Measurements from ENCODE around the gene BDNF. TPM values are rescaled to one million over a fixed set of nuclear protein-coding genes. Genes with fewer than 3 reads are reported as not detected.
"Not testable (repeated sequence)": the region's sequence is repeated elsewhere in the genome, so short reads cannot be mapped to it uniquely, and the experiment has no call there.

BDNF gene
- total RNA-seq, 2 donors from 2014 or later: not detected

DNA sequence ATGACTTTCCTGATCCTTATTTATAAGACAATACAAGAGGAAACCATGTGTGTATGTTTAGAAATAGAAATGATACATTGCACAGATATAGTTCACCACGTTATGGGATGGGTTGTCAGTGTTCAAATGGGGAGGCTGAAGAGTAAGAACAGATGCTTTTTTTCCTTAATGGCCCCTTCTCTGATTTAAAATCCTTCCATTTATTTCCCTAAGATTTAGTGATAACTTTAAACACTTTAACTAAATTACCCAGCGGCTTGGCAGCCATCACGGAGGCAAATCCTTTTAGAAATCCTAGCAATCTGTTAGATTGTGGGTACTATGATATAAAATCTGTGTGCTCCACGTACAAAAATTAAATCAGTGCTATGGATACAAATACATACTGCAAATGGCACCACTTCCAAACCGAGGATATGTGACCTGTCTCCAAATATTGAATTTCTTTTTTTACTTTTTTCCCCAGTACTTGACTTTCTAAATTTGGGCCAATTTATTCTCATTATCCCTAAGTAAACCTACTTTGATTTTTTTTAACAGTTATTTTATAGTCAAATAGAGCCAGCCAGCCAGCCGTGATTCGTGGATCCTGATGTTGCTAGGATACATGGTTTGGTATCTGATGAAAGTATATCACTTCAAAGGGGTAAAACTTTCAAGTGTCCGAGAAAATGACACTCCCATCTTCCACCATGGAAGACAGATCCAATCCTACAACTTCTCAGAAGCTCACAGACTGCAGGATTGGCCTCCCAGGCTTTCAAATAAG is 46.1 kb downstream of the BDNF start:
- DNase-seq (no peak), ATAC-seq (replicated peaks in 1 of 2) (no peak)
- no peak overlapping the region for H3K27ac Mint-ChIP-seq
- peaks cover 0 to 4% of the 10 kb centered on the region in 2 donors for H3K9me3 Mint-ChIP-seq
- no peak overlapping the region for H3K4me3 Mint-ChIP-seq
- peaks cover 0 to 5% of the 10 kb centered on the region in 2 donors for H3K36me3 Mint-ChIP-seq (ENCODE audit: insufficient read depth in 2 of 2)
- H3K4me1 Mint-ChIP-seq (ENCODE audit: low read depth): no peaks in the 10 kb centered on the region
- no peaks in the 10 kb centered on the region for H3K27me3 Mint-ChIP-seq (ENCODE audit: low read depth)

DNA sequence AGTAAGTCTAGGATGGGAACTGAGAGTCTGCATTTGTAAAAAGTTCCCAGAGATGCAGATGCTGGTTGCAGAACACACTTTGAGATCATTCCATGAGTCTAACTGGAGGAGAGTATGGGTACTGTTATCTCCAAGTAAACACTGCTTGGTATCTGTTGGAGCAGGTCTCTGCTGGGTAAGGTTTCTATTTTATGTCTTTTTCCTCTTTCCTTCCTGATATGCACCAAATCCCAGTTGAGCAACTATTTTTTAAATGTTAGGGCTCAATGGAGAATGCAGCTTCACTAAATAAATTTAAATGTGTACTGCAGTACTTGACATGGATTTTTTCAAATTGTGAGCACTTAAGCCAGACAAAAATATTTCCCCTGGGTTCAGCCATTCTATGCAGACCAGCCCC is 48.5 kb downstream of the BDNF start:
- no peak for ATAC-seq (replicated peaks in 1 of 2)
- Mint-ChIP-seq H3K4me3 (no peak overlapping the region), H3K9me3 (no peaks in the 10 kb centered on the region), H3K27me3 (ENCODE audit: low read depth) (no peaks in the 10 kb centered on the region), H3K36me3 (ENCODE audit: insufficient read depth in 2 of 2) (no peaks in the 10 kb centered on the region), H3K27ac (no peak overlapping the region), H3K4me1 (ENCODE audit: low read depth) (no peaks in the 10 kb centered on the region)
- no peak for DNase-seq

DNA sequence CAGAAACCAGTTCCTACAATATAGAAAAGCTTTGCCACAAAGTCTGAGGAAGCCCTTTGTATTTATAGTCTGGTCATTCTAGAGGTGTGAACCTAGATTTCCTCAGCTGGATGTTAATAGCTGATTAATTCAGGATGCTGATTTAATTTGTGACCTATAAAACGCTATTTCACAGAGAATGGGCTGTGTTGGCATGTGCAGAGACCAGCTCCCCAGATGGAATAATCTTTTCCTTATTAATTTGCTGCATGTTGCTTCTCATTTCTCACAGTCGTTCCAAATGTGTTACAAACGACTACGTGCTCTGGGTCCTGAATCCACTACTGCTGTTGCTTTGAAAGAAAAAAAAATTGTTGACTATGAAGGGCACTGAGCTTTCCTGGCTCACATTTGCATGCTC is 49.3 kb downstream of the BDNF start:
- H3K36me3 Mint-ChIP-seq (ENCODE audit: insufficient read depth in 2 of 2): no peaks in the 10 kb centered on the region
- ATAC-seq (replicated peaks in 1 of 2) (no peak), DNase-seq (no peak)
- H3K9me3 Mint-ChIP-seq: no peaks in the 10 kb centered on the region
- H3K4me1 Mint-ChIP-seq (ENCODE audit: low read depth): no peaks in the 10 kb centered on the region
- H3K4me3 Mint-ChIP-seq: no peak overlapping the region
- no peaks in the 10 kb centered on the region for H3K27me3 Mint-ChIP-seq (ENCODE audit: low read depth)
- H3K27ac Mint-ChIP-seq: no peak overlapping the region

DNA sequence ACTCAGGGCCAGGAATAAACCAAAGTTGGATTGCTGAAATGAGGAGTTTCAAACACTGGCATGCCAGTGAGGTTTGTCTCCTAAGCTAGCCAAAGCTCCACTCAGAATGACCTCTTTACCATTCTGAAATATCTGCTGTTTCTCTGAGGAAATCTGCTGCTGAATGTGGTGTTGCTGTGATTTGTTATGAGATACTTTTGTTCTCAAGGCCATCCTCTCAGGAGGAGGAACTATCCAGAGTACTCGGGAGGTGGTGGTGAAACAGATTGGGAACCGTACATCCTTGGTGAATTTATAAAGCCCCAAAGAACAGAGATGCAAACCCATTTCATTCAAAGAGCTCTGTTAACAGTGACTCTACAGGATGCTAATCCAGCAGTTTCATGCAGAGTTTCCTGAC is 50.5 kb downstream of the BDNF start:
- no peak for ATAC-seq (replicated peaks in 1 of 2)
- H3K36me3 Mint-ChIP-seq (ENCODE audit: insufficient read depth in 2 of 2): no peaks in the 10 kb centered on the region
- DNase-seq: no peak
- no peak overlapping the region for H3K27ac Mint-ChIP-seq
- no peaks in the 10 kb centered on the region for H3K9me3 Mint-ChIP-seq
- no peaks in the 10 kb centered on the region for H3K27me3 Mint-ChIP-seq (ENCODE audit: low read depth)
- no peaks in the 10 kb centered on the region for H3K4me1 Mint-ChIP-seq (ENCODE audit: low read depth)
- no peak overlapping the region for H3K4me3 Mint-ChIP-seq

DNA sequence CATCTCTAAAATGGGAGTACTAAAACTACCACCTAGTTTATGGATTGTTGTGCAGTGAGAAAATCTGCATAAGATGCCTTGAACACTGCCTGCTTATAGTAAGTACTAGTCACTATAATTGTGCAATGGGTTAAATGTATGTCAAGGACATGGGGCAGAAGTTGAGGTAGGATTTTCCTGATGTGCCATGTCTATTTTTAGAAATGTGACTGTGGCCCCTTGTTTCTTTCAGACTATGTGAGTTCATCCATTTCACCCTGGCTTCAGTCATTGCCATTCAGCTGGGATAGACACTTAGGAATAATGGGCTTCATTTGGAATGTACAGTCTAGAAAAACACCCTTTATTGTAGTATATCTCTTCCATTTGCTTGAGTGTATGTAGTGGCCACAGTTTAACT is 51.4 kb downstream of the BDNF start:
- no peaks in the 10 kb centered on the region for H3K27me3 Mint-ChIP-seq (ENCODE audit: low read depth)
- no peaks in the 10 kb centered on the region for H3K9me3 Mint-ChIP-seq
- H3K4me1 Mint-ChIP-seq (ENCODE audit: low read depth): no peaks in the 10 kb centered on the region
- H3K36me3 Mint-ChIP-seq (ENCODE audit: insufficient read depth in 2 of 2): no peaks in the 10 kb centered on the region
- no peak for DNase-seq
- H3K4me3 Mint-ChIP-seq: no peak overlapping the region
- ATAC-seq (replicated peaks in 1 of 2): no peak
- H3K27ac Mint-ChIP-seq: no peak overlapping the region

DNA sequence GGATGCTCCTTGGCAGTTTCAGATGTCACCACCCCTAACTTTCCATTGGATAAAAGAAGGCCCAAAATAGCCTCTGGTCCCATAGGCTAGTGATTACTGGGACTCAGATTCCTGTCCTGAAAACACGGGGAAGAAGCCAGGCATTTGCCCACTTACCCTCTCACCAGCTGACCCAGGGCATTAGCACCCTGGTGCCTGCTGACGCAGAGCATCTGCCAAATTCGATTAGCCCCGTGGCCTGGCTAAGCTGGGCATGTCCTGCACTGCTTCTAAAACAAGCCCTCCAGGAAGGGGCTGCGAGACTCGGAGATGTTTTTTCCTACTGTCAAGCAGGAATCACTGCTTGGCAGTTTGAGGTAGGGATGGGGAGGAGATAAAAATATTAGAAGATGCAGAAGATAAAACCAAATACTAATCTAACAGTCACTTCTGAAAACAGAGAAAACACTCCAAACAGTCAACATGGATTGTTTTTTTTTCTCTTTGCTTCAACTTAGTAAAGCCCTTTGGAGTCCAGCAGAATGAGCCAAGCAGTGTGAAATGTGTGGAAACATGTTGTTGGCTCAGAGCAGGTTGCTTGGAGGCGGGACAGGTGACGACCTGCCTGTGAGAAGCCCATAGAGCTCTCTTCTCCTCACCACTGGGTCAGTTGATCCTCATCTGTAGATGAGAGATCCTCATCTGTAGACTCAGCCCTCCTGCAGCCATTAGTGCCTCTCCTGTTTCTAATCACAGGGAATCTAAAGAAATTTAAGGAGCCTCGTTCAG is 54.0 kb downstream of the BDNF start:
- Mint-ChIP-seq H3K27me3 (ENCODE audit: low read depth) (no peaks in the 10 kb centered on the region), H3K27ac (no peak overlapping the region), H3K4me1 (ENCODE audit: low read depth) (no peaks in the 10 kb centered on the region), H3K4me3 (no peak overlapping the region), H3K9me3 (no peaks in the 10 kb centered on the region), H3K36me3 (ENCODE audit: insufficient read depth in 2 of 2) (no peaks in the 10 kb centered on the region)
- DNase-seq: no peak
- no peak for ATAC-seq (replicated peaks in 1 of 2)

DNA sequence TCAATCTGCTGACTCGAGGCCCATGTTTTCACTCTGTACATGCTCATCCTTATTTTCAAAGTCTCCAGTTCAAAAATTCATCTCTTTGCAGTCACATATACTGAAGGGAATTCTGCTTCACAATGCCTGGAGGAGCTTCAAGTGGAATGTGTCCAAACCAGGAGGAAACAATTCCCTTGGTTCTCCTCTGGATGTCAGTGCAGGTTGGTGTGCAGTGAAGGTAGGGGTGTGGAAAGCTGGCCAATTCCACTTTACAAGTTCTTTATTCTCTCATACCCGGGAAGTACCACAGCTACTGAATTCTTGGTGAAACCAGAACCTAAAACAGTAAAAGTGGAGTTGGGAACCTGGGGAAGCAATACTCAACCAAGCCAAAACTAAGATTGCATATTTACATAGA is 57.3 kb downstream of the BDNF start:
- H3K4me3 Mint-ChIP-seq: no peak overlapping the region
- no peaks in the 10 kb centered on the region for H3K27me3 Mint-ChIP-seq (ENCODE audit: low read depth)
- DNase-seq: no peak
- ATAC-seq (replicated peaks in 1 of 2): no peak
- H3K4me1 Mint-ChIP-seq (ENCODE audit: low read depth): no peaks in the 10 kb centered on the region
- H3K27ac Mint-ChIP-seq: no peak overlapping the region
- no peaks in the 10 kb centered on the region for H3K36me3 Mint-ChIP-seq (ENCODE audit: insufficient read depth in 2 of 2)
- H3K9me3 Mint-ChIP-seq: no peaks in the 10 kb centered on the region

DNA sequence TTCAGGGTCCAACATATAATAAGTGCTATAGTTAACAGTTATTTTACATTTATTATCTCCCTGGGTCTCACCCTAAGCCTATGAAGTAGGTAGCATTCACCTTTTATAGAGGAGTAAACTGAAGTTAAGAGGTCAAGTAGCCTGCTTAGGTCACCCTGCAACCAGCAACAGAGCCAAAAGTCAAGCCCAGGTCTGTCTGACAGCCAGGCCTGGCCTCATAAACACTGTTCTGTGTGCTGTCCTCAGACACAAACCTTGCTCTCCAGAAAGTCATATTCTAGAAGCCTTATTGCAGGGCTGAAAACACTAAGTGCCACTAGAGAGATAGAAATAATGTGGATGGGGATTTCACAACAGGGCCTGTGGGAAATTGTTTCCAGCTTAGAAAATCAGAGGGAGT is 59.3 kb downstream of the BDNF start:
- Mint-ChIP-seq H3K36me3 (ENCODE audit: insufficient read depth in 2 of 2) (peaks cover 0 to 2% of the 10 kb centered on the region in 2 donors), H3K9me3 (peaks cover 2 to 3% of the 10 kb centered on the region in 2 donors), H3K4me1 (ENCODE audit: low read depth) (no peaks in the 10 kb centered on the region), H3K4me3 (no peak overlapping the region), H3K27me3 (ENCODE audit: low read depth) (no peaks in the 10 kb centered on the region), H3K27ac (no peak overlapping the region)
- DNase-seq (no peak), ATAC-seq (replicated peaks in 1 of 2) (no peak)

DNA sequence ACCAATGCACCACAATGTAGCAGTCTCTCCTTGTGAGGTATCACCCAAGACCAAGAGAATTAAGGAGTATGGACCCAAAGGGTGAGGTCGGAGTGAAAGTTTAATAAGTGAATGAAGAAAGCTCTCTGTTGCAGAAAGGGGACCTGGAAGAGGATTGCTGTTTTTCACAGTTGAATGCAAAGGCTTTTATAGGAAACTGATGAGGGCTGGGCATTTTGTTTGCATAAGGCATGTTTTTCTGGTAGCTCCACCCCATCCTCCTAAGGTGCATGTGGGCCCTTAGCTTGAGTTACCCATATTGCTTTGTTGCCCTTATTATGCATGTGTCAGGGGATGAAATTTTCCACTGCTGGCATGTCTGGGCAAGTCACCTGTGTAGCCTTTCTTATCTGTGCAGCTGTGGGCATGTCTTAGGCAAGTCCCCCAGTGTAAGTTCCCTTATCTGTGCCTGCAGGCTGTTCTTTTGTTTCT is 64.7 kb downstream of the BDNF start:
- no peak for ATAC-seq (replicated peaks in 1 of 2)

DNA sequence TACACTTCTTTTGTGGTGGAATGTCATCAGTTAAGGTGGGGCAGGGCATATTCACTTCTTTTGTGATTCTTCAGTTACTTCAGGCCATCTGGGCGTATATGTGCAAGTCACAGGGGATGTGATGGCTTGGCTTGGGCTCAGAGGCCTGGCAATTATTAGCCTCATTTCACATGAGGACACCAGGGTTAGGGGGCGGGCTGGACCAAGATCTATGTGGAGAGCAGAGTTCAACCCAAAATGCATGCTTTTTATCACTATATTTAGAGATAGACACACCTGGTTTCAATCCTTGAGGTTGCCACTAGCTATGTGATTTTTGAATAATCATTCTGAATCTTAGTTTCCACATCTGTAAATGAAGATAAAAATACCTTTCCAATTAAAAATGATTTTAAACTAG is 65.5 kb downstream of the BDNF start:
- not testable (repeated sequence) for H3K4me1 Mint-ChIP-seq (ENCODE audit: low read depth); ATAC-seq (replicated peaks in 1 of 2); H3K27ac Mint-ChIP-seq; H3K4me3 Mint-ChIP-seq; DNase-seq; H3K36me3 Mint-ChIP-seq (ENCODE audit: insufficient read depth in 2 of 2); H3K27me3 Mint-ChIP-seq (ENCODE audit: low read depth)
- H3K9me3 Mint-ChIP-seq: peaks cover 5 to 14% of the 10 kb centered on the region in 2 donors

More for the DNA sequence above, 64.7 kb downstream of the BDNF start:
- Mint-ChIP-seq H3K36me3 (ENCODE audit: insufficient read depth in 2 of 2) (peaks cover 3 to 4% of the 10 kb centered on the region in 2 donors), H3K27me3 (ENCODE audit: low read depth) (no peaks in the 10 kb centered on the region), H3K27ac (no peak overlapping the region), H3K9me3 (peaks cover 5 to 14% of the 10 kb centered on the region in 2 donors), H3K4me3 (no peak overlapping the region), H3K4me1 (ENCODE audit: low read depth) (no peaks in the 10 kb centered on the region)
- DNase-seq: no peak

DNA sequence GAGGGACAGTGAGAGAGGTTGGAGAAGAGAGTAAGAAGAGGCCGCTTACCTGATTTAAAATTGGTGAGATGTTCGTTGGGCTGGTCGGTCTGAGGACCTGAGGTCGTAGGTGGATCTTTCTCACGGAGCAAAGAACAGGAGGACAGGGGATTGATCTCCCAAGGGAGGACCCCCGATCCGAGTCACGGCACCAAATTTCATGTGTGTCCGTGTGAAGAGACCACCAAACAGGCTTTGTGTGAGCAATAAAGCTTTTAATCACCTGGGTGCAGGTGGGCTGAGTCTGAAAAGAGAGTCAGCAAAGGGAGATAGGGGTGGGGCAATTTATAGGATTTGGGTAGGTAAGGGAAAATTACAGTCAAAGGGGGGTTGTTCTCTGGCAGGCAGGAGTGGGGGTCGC is 66.0 kb downstream of the BDNF start:
- not testable (repeated sequence) for ATAC-seq (replicated peaks in 1 of 2); DNase-seq; H3K36me3 Mint-ChIP-seq (ENCODE audit: insufficient read depth in 2 of 2); H3K27me3 Mint-ChIP-seq (ENCODE audit: low read depth); H3K4me3 Mint-ChIP-seq; H3K4me1 Mint-ChIP-seq (ENCODE audit: low read depth); H3K27ac Mint-ChIP-seq
- H3K9me3 Mint-ChIP-seq: peaks cover 5 to 14% of the 10 kb centered on the region in 2 donors

DNA sequence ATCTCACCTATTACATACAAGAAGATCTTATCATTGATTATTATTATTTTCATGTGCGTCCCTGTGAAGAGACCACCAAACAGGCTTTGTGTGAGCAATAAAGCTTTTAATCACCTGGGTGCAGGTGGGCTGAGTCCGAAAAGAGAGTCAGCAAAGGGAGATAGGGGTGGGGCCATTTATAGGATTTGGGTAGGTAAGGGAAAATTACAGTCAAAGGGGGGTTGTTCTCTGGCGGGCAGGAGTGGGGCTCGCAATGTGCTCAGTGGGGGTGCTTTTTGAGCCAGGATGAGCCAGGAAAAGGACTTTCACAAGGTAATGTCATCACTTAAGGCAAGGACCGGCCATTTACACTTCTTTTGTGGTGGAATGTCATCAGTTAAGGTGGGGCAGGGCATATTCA is 71.2 kb downstream of the BDNF start:
- not testable (repeated sequence) for H3K4me1 Mint-ChIP-seq (ENCODE audit: low read depth); H3K27ac Mint-ChIP-seq; H3K27me3 Mint-ChIP-seq (ENCODE audit: low read depth)

DNA sequence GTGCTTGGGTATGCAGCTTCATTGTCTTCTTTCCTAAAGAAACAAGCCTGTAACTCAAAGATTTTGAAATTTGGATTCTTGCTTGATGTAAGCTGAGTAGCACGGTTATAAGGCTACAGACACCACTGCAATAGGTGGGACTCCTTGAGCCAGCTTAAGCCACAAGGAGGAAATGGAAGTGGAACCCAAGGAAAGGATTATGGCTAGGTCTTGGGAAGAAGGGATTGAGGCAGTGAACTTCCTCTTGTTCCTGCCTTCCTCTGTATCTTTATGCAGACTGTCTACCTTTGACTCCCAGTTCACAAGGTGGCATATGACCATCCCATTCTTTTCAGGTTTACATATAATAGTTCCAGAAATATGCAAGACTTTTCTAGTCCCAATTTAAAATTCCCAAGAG is 72.3 kb downstream of the BDNF start:
- ATAC-seq (replicated peaks in 1 of 2): no peak
- Mint-ChIP-seq H3K27me3 (ENCODE audit: low read depth) (no peaks in the 10 kb centered on the region), H3K4me3 (no peak overlapping the region), H3K9me3 (peaks cover 4 to 6% of the 10 kb centered on the region in 2 donors), H3K36me3 (ENCODE audit: insufficient read depth in 2 of 2) (peaks cover 2% of the 10 kb centered on the region in 2 donors), H3K27ac (no peak overlapping the region), H3K4me1 (ENCODE audit: low read depth) (no peaks in the 10 kb centered on the region)
- no peak for DNase-seq

More for the DNA sequence above, 71.2 kb downstream of the BDNF start:
- not testable (repeated sequence) for H3K9me3 Mint-ChIP-seq; DNase-seq; H3K36me3 Mint-ChIP-seq (ENCODE audit: insufficient read depth in 2 of 2); ATAC-seq (replicated peaks in 1 of 2); H3K4me3 Mint-ChIP-seq
